HG02588 (cell line): ENCODE results near the gene ASPRV1.

Source experiments
- ATAC-seq: cut with Tn5 transposase; IDR thresholded peaks from one replicate; pipeline ENCODE4 v1.9.1; 2021; ENCODE audit warnings: mild to moderate bottlenecking, moderate library complexity; ENCODE audit not compliant: unreplicated experiment

Gene ASPRV1

GRCh38 chr2:69989009-69989408, 27.6 kb upstream of the ASPRV1 start:
- ATAC-seq: no peak

GRCh38 chr2:69988086-69988635, 26.7 kb upstream of the ASPRV1 start:
- ATAC-seq: no peak

- ATAC-seq: no peak
Measured at GRCh38 chr2:69986691-69987090, 25.3 kb upstream of the ASPRV1 start.

GRCh38 chr2:69985688-69986087, 24.3 kb upstream of the ASPRV1 start:
- no peak for ATAC-seq

- ATAC-seq: no peak
Measured at GRCh38 chr2:69985216-69985615, 23.8 kb upstream of the ASPRV1 start.

- ATAC-seq: no peak
Measured at GRCh38 chr2:69983392-69983966, 22.0 kb upstream of the ASPRV1 start.

GRCh38 chr2:69979902-69980807, 18.7 kb upstream of the ASPRV1 start:
- no peak for ATAC-seq

GRCh38 chr2:69977906-69978482, 16.6 kb upstream of the ASPRV1 start:
- ATAC-seq: no peak

- no peak for ATAC-seq
Measured at GRCh38 chr2:69977186-69977585, 15.8 kb upstream of the ASPRV1 start.

- ATAC-seq: no peak
Measured at GRCh38 chr2:69975853-69976462, 14.5 kb upstream of the ASPRV1 start.

GRCh38 chr2:69975136-69975852, 13.9 kb upstream of the ASPRV1 start:
- no peak for ATAC-seq

- ATAC-seq: no peak
Measured at GRCh38 chr2:69973335-69973735, 11.9 kb upstream of the ASPRV1 start.

GRCh38 chr2:69972822-69973221, 11.4 kb upstream of the ASPRV1 start:
- ATAC-seq: no peak

- ATAC-seq: no peak
Measured at GRCh38 chr2:69969991-69970390, 8.6 kb upstream of the ASPRV1 start.

GRCh38 chr2:69969126-69969983, 7.9 kb upstream of the ASPRV1 start:
- no peak for ATAC-seq

GRCh38 chr2:69968609-69969008, 7.2 kb upstream of the ASPRV1 start:
- no peak for ATAC-seq

GRCh38 chr2:69966496-69966895, 5.1 kb upstream of the ASPRV1 start:
- no peak for ATAC-seq

GRCh38 chr2:69965756-69966445, 4.5 kb upstream of the ASPRV1 start:
- ATAC-seq: no peak

GRCh38 chr2:69964353-69964841, 3.0 kb upstream of the ASPRV1 start:
- ATAC-seq: no peak
